ENCODE data around the gene MCTP2. TPM values are rescaled to one million over a fixed set of nuclear protein-coding genes. Genes with fewer than 3 reads are reported as not detected.

MCTP2 gene
- total and polyA plus RNA-seq, 3 donors from 2014 or later, result 6.7 to 13.8 (median 7.6) TPM

DNA sequence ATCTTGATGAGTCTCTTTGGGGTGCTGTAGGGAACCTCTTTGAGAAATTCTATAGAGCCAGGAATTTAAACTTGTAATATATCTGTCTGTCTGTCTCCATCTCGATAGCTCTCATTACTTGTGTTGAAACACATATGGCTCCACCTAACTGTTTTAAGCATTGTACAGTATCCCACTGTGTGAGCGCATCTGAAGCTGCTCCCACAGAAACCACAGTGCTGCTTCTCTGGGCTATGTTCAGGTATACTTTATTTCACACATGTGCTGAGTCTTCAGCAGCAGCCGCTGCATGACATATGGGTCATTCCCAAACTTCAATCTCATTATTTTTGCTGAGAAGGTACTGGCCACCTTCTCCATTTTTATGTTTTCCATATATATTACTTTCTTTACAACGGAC is 63.9 kb downstream of the MCTP2 start:
- no peak for DNase-seq
- TF ChIP-seq POLR2A (IDR thresholded peaks at IDR 0.05), result no peak
- TF ChIP-seq CTCF (IDR thresholded peaks at IDR 0.05), result no peak
- no peaks in the 10 kb centered on the region for H3K27me3 ChIP-seq
- intact Hi-C loops (cut with DNase I; ENCODE audit: low total_unique reads), result no loop called here
- no peaks in the 10 kb centered on the region for H3K9me3 ChIP-seq
- H3K36me3 ChIP-seq (ENCODE audit: low read depth, missing control alignments), result no peaks in the 10 kb centered on the region
- no peak overlapping the region for H3K27ac ChIP-seq
- peaks cover 4% of the 10 kb centered on the region for H3K4me1 ChIP-seq
- no peak overlapping the region for H3K4me3 ChIP-seq
- WGBS, 2 donors, result 82 to 87% methylated on average over 4 of the region's 4 CpGs

- Histone ChIP-seq H3K36me3 (ENCODE audit: low read depth, missing control alignments) (no peaks in the 10 kb centered on the region), H3K27me3 (no peaks in the 10 kb centered on the region), H3K27ac (no peak overlapping the region), H3K4me3 (no peak overlapping the region), H3K9me3 (no peaks in the 10 kb centered on the region), H3K4me1 (peaks cover 4% of the 10 kb centered on the region)
- no peak for DNase-seq
- 94 to 100% methylated on average over 1 of the region's 1 CpG for WGBS, 2 donors
- intact Hi-C loops (cut with DNase I; ENCODE audit: low total_unique reads), result no loop called here
- TF ChIP-seq CTCF (IDR thresholded peaks at IDR 0.05) (no peak), POLR2A (IDR thresholded peaks at IDR 0.05) (no peak)
Measured at GRCh38 chr15:94296717-94297116, 65.4 kb downstream of the MCTP2 start.

GRCh38 chr15:94297558-94297957 is 66.2 kb downstream of the MCTP2 start:
- Histone ChIP-seq H3K4me1 (peaks cover 4% of the 10 kb centered on the region), H3K27ac (no peak overlapping the region)
- 54 to 55% methylated on average over 6 of the region's 6 CpGs for WGBS, 2 donors

DNA sequence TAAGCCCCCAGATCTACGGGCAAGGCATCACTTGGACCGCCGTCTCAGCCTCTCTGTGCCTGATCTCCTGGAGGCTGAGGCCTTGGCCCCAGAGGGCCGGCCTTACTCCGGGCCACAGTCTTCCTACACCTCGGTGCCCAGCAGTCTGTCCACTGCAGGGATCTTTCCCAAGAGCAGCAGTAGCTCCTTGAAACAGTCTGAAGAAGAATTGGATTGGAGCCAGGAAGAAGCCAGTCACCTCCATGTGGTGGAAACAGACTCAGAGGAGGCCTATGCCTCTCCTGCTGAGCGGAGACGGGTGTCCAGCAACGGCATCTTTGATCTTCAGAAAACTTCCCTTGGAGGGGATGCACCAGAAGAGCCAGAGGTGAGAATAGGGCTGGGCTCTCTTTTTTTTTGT is 67.0 kb downstream of the MCTP2 start:
- no peak overlapping the region for H3K4me3 ChIP-seq
- no peak for DNase-seq
- no peaks in the 10 kb centered on the region for H3K9me3 ChIP-seq
- H3K27me3 ChIP-seq, result no peaks in the 10 kb centered on the region
- no peaks in the 10 kb centered on the region for H3K36me3 ChIP-seq (ENCODE audit: low read depth, missing control alignments)
- TF ChIP-seq POLR2A (IDR thresholded peaks at IDR 0.05), result no peak
- TF ChIP-seq CTCF (IDR thresholded peaks at IDR 0.05), result no peak
- no peak overlapping the region for H3K27ac ChIP-seq
- H3K4me1 ChIP-seq, result peaks cover 4% of the 10 kb centered on the region
- intact Hi-C loops (cut with DNase I; ENCODE audit: low total_unique reads), result no loop called here
- 91% methylated on average over 9 of the region's 9 CpGs for WGBS, 2 donors

More at GRCh38 chr15:94297558-94297957, 66.2 kb downstream of the MCTP2 start:
- TF ChIP-seq POLR2A (IDR thresholded peaks at IDR 0.05) (no peak), CTCF (IDR thresholded peaks at IDR 0.05) (no peak)
- intact Hi-C loops (cut with DNase I; ENCODE audit: low total_unique reads), result no loop called here
- no peaks in the 10 kb centered on the region for H3K36me3 ChIP-seq (ENCODE audit: low read depth, missing control alignments)
- H3K4me3 ChIP-seq, result no peak overlapping the region
- no peaks in the 10 kb centered on the region for H3K9me3 ChIP-seq
- H3K27me3 ChIP-seq, result no peaks in the 10 kb centered on the region
- no peak for DNase-seq

- Histone ChIP-seq H3K4me3 (no peak overlapping the region), H3K9me3 (no peaks in the 10 kb centered on the region), H3K4me1 (peaks cover 4% of the 10 kb centered on the region), H3K27ac (no peak overlapping the region), H3K36me3 (ENCODE audit: low read depth, missing control alignments) (no peaks in the 10 kb centered on the region), H3K27me3 (no peaks in the 10 kb centered on the region)
- intact Hi-C loops (cut with DNase I; ENCODE audit: low total_unique reads), result no loop called here
- TF ChIP-seq CTCF (IDR thresholded peaks at IDR 0.05), result no peak
- no peak for TF ChIP-seq POLR2A (IDR thresholded peaks at IDR 0.05)
- peak; percentile 67 for DNase-seq
Measured at GRCh38 chr15:94300612-94301011, 69.3 kb downstream of the MCTP2 start.
